NCI-H510A treated with DMSO at 0.1 percent for 48 hours (cell line): Measurements from ENCODE around the gene OR5B2.
"Not testable (repeated sequence)": the region's sequence is repeated elsewhere in the genome, so short reads cannot be mapped to it uniquely, and the experiment has no call there.

ENCODE experiments used
- DNase-seq: peaks from one replicate; lab custom pipeline; 2025; lab: John Stamatoyannopoulos, UW

OR5B2 gene

DNA sequence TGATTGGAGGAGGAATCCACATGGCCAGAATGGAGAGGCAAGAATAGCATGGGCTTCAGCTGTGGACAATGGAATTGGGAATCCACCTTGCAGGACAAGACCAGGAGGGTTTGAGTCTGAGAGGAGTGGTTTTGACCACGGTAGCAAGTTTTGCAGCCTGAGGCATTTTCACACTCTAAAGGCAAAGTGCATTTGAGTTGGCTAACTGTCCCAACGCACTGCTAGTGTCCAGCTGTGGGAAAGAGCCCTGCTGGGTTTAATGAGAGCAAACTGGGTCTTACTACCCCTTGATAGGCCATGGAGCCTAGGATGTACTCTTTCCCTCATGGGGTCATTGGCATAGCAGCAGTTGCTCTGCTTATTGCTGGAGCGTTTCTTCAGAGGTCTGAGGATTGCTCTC is at the start of gene OR5B2:
TSS of gene OR5B2 (minus strand) at position 101 of the 400 bp plus-strand sequence. CDS start 4,860 bp downstream, outside the sequence.
- no peak for DNase-seq

DNA sequence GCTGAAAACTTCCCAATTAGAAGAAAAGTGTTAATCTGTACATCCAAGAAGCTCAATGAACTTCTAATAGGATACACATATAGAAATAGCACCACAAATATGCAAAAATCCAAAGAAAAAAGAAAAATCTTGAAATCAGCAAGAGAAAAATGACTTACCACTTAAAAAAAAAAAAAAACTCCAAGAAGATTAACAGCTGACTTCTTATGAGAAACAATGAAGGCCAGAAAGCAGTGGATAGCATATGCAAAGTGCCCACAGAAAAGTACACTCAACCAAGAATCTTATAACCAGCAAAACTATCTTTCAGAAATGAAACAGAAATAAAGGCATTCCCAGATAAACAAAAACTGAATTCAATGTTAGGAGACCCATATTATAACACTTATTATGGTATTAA is 44.0 kb upstream of the OR5B2 start:
- no peak for DNase-seq

DNA sequence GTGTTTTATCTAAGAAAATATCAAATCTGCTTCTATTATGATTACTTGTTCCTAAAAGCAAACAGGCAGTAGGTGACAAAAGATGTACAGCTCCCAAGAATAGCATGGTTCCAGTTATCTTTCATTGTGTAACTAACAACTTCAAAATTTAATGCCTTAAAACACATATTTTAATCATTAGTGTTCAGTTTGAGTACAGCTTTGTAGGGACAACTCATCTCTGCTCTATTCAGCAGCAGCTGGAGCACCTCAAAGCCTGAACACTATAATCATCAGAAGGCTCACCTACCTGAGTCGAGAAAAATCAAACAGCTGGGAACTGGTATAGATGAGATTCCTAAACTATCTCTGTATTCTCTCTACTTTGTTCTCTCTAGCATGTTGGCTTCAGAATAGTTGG is 38.4 kb upstream of the OR5B2 start:
- no peak for DNase-seq

DNA sequence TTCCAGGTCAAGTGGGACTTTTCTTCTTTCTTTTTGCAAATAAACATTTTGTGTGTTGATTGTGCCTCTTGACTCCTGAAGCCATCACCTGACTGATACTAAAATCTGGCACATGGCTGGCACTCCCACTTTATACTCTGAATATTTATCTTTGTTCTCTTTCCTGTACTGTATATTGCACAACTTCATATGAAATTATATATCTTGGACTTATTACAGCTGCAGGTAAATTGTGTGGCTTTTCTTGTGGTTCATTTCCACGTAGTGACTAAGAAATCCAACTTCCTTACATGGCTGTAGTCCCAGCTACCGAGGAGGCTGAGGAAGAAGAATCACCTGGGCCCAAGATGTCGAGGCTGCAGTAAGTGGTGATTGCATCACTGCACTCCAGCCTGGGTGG is 37.8 kb upstream of the OR5B2 start:
- no peak for DNase-seq

DNA sequence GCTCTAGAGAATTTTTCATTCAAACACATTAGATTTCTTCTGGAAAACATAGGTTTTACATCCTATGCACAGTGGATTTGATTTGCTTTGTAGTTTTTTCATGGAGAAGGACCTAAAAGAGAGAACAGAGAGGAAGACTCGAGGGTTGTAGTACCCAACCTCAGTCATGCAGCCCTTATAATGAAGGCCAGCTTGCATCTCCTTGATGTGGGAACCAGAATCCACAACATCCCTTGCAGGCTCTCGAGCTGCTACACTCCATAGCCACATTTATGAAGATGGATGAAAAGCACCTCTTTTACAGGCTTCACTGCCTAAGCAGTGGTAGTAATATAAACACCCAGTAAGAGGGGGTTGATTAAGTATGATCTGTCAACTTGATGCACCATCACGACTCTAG is 23.7 kb upstream of the OR5B2 start:
- DNase-seq: no peak

DNA sequence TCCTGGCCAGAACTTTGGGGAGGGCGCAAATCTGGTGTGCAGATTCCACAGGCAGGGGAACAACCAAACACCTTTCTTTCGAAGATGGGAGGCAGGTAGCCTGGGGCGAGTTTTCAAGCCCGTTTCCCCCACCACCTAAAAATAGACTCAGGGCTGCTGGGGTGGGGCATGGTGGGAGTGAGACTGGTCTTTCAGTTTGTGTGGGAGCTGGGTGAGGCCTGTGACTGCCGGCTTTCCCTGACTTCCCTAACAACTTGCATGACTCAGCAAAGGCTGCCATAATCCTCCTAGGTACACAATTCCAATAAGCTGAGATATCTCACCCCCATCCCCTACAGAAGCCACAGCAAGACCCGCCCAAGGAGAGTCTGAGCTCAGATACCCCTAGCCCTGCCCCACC is 18.4 kb upstream of the OR5B2 start:
- DNase-seq: no peak

DNA sequence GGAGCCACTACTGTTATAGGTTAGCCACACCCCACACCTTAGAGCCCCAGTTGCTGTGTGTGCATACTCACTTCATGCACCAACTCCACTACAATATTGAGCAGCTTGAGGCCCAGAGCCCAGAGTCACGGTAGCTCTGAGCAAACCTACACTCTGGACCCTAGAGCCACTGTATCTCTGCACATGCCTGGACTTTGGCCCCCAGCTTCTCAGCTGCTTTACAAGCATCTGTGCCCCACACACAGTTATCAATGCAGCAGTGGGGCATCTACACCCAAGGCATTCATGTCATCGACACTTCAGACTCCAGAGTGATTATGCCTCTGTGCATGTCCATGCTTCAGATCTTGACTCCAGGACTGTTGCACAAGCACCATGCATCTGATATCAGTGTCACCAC is 16.4 kb upstream of the OR5B2 start:
- no peak for DNase-seq

DNA sequence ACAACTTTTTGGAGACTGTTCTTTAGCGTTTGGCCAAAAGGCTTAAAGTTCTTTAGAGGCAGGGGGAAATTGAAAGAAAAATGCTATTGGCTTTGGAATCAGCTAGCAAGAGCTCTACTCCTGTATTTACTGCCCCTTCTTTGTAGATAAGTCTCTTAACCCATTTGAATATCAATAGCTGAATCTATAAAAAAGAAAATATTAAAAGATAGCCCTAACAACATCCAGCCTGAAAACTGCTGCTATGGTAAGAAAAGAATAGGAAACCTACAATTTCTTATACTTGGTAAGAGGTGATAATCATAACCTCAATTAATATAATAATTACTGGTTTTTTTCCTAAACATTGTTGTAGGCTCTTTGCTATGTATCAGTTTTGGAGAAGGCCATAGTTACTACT is 14.2 kb upstream of the OR5B2 start, which contains the start of gene OR5B12:
TSS of gene OR5B12 (minus strand) at position 101 of the 400 bp plus-strand sequence. CDS start 2,085 bp downstream, outside the sequence.
- DNase-seq: no peak

DNA sequence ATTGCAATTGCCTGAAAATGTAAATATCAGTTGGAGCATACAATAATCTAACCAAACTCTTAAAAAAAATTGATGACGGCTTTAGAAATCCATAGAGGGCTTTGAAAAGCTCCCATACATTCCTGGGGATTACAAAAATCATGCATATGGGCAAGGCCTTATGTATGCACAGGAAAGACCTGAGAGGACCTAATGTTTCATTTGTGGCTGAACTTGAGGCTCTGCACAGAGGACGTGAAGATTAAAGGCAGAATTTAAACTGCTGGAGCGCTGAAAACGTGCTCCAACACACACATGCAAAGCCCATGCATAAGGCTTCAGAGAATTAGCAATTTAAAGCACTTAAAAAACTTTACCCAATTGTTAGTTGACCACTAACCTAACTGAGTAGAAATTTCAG is 10.6 kb upstream of the OR5B2 start:
- no peak for DNase-seq

DNA sequence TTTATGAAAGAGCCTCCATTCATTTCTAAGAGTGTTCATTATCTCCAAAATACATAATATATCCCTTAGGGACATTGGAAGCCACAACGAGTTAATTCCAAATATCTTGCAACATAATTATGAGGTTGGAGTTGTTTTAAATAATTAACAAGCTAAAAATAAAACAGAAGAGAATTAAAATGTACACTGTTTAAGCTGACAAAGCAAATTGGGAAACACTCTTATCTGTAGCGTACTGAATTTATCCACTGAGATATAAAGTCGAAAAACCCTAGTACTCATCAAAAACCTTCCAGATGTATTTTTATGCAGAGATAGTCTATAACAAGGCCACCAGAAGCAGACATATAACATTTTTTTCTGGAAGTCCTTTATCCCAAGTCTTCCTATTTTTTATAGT is 6.3 kb upstream of the OR5B2 start:
- DNase-seq: no peak

DNA sequence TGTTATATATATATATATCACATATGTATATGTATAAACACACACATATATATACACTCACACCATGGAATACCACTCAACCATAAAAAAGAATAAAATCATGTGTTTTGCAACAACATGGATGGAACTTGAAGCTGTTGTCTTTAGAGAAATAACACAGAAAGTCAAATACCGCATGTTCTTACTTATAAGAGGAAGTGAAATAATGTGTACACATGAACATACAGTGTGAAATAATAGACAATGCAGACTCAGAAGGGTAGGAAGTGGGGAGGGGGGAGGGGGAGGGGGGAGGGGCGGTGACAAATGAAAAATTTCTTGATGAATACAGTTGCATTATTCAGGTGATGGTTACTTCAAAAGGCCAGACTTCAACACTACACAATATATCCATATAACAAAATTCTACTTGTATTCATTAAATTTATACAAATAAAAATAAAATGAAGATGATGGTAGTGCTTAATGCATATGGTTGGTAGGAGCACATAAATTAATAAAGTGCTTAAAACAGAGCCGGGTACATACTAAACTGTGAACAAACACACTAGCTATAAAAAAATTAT is 5.8 kb upstream of the OR5B2 start:
- DNase-seq: no peak

DNA sequence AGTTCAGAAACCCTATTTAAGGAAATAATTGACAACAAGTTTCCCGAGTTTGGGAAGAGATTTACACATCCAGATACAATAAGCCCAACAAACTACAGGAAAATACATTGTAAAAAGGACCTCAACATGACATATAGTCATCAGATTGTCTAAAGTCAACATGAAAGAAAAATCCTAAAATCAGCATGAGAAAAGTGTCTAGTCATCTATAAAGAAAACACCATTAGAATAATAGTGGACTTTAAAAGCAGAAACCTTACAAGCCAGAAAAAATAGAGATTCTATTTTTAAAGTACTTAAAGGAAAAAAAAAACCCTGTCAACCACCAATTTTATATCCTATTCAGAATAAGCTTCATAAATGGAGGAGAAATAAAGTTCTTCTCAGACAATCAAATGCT is 1.4 kb upstream of the OR5B2 start:
- DNase-seq: no peak

DNA sequence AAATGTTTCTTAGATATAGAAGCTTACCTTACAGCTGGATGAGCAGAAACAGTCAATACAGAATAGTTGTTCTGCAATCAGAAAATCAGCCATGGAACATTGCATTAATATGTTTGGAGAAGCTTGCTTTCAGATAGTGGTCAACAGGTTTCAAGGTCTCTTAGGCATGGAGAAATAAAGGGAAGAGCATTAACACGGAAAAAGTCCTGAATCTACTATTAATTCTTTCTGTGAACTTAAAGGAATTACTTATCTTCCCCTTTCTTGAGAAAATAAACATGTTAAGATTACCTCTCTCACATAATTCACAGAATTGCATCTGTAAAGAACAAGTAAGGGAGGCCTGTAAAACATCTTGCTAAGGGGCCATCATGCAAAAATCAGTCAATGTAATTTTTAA is 21.1 kb downstream of the OR5B2 start, which contains the start of gene OR5B3:
TSS of gene OR5B3 (minus strand) at position 101 of the 400 bp plus-strand sequence. CDS start 3,465 bp downstream, outside the sequence.
- DNase-seq: no peak

DNA sequence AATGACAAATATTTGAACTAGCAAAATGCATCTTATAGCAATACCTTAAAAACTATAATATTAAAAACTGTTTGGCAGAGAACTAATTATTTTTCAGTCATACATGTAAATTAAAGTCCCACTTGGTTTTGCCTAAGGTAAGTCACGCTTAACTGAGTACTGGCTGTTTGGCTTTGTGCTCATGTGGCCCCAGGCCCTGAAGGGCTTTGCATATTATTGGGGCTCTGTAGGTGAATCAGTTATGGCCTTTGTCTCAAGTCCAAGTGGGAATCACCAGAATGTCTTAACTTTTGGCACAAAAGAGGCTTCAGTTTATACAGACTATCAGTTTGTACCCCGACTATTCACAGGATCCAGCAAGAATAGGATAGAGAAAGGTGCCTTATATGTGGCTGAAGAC is 28.3 kb downstream of the OR5B2 start:
- not testable (repeated sequence) for DNase-seq

DNA sequence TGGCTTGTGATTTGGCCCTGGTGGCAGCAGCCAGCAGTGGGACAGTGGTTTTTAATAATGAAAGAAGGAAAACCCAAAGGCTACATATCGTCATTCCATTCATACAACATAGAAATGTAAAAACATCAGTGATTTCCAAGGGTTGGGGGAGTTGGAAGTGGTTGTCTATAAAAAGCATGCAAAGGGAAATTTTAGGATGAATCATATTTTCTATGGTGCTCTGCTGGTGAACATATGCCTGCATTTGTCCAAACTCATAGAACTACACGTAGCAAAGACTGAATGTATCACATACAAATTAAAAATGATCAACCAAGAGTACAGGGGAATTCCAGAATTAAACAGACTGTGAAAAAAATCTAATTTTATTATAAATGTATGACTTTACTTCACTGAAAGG is 32.3 kb downstream of the OR5B2 start:
- DNase-seq: no peak

DNA sequence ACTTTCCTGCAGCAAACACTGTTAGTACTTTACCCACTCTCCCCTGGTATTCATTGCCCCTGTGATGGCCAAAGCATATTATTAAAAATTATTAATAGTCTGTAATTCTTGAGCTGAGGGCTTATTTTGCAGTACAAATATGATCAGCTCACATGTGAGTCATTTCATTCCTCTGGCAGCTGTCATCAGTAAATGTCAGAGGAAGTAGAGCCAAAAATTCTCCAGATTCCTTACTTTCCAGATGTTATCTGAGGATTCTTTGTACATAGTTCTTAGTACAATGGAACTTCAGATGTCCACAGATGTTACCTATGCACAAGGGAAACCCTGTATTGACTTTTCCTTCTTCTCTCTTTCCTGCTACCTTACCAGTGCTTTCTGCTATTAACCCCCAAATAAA is 33.7 kb downstream of the OR5B2 start:
- DNase-seq: no peak

DNA sequence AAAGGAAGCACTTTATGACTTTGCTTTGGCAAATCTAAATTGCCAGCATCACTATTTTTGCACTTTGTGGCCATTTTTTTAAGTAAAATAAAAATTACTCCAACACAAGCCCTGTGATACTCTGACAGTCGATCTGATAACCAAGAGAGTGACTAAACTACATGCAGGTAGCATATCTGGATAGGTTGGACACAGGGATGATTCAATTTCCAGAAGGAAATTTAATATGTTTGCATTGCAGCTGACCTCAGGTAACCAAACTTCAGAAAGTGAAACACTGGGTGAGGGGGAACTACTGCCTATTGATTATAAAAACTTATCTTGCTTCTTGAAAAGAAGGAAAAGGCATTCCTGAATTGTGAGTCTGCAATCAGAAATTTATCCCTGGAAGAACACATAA is 35.2 kb downstream of the OR5B2 start:
- DNase-seq: no peak

DNA sequence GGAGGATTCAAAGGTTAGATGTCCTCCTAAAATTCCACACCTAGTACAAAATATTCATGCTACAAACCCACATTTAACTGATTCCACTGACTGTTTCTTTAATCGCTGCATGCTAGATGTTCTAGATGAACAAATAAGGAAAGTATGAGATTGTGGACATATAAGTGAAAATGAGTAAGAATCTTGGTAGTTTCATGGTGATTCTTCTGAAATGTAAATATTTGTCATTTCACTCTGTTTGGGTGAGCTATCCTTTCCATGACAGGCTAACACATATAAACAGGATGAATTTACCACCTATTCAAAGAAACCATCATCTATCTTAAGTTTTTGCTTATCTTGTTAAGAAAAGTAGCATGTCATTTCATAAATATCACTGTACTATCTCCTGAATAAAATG is 36.0 kb downstream of the OR5B2 start:
- no peak for DNase-seq

DNA sequence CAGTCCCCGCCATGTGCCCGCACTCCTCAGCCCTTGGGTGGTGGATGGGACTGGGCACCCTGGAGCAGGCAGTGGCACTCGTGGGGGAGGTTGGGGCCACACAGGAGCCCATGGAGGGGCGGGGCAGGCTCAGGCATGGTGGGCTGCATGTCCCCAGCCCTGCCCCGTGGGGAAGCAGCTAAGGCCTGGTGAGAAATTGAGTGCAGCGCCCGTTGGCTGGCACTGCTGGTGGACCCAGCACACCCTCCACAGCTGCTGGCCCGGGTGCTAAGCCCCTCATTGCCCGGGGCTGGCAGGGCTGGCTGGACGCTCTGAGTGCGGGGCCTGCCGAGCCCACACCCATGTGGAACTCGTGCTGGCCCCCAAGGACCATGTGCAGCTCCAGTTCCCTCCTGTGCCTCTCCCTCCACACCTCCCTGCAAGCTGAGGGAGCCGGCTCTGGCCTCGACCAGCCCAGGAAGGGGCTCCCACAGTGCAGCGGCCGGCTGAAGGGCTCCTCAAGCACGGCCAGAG is 37.3 kb downstream of the OR5B2 start:
- no peak for DNase-seq
